Medulla oblongata (tissue), 1 donor: ENCODE results near the gene SEMA5A.

Experiments
- DNase-seq: peaks from one replicate; pipeline ENCODE4 v3.0.0-alpha.2; 2015; ENCODE audit errors: extremely low spot score

Gene SEMA5A

GRCh38 chr5:9062873-9063272 lies 483.0 kb downstream of the SEMA5A start:
- DNase-seq: no peak

- no peak for DNase-seq
Measured at GRCh38 chr5:9059920-9060691, 485.8 kb downstream of the SEMA5A start.

GRCh38 chr5:9058666-9059065 lies 487.2 kb downstream of the SEMA5A start:
- no peak for DNase-seq

- no peak for DNase-seq
Measured at GRCh38 chr5:9058161-9058560, 487.7 kb downstream of the SEMA5A start.

- peak; percentile 64 for DNase-seq
Measured at GRCh38 chr5:9057406-9058000, 488.4 kb downstream of the SEMA5A start.

- no peak for DNase-seq
Measured at GRCh38 chr5:9056046-9056445, 489.8 kb downstream of the SEMA5A start.

GRCh38 chr5:9054821-9055589 lies 490.9 kb downstream of the SEMA5A start:
- no peak for DNase-seq

- no peak for DNase-seq
Measured at GRCh38 chr5:9054322-9054721, 491.6 kb downstream of the SEMA5A start.

- no peak for DNase-seq
Measured at GRCh38 chr5:9052421-9052820, 493.5 kb downstream of the SEMA5A start.

GRCh38 chr5:9051779-9052178 lies 494.1 kb downstream of the SEMA5A start:
- DNase-seq: no peak

GRCh38 chr5:9047932-9048331 lies 497.9 kb downstream of the SEMA5A start:
- DNase-seq: no peak

GRCh38 chr5:9046756-9047481 lies 499.0 kb downstream of the SEMA5A start:
- DNase-seq: no peak

- DNase-seq: no peak
Measured at GRCh38 chr5:9045946-9046345, 499.9 kb downstream of the SEMA5A start.

- DNase-seq: no peak
Measured at GRCh38 chr5:9042241-9042640, 503.6 kb downstream of the SEMA5A start.

- DNase-seq: no peak
Measured at GRCh38 chr5:9040475-9040874, 505.4 kb downstream of the SEMA5A start.

GRCh38 chr5:9037048-9037447 lies 508.8 kb downstream of the SEMA5A start:
- DNase-seq: no peak

- DNase-seq: no peak
Measured at GRCh38 chr5:9035346-9035745, 510.5 kb downstream of the SEMA5A start.

GRCh38 chr5:9034649-9035048 lies 511.2 kb downstream of the SEMA5A start:
- no peak for DNase-seq

- DNase-seq: no peak
Measured at GRCh38 chr5:9033524-9033923, 512.4 kb downstream of the SEMA5A start.

- no peak for DNase-seq
Measured at GRCh38 chr5:9025942-9026341, 519.9 kb downstream of the SEMA5A start.

- no peak for DNase-seq
Measured at GRCh38 chr5:9020996-9021395, 524.9 kb downstream of the SEMA5A start.

- no peak for DNase-seq
Measured at GRCh38 chr5:9015937-9016270, 530.0 kb downstream of the SEMA5A start.
